ENCODE measurements around the gene RASAL2.

DNA sequence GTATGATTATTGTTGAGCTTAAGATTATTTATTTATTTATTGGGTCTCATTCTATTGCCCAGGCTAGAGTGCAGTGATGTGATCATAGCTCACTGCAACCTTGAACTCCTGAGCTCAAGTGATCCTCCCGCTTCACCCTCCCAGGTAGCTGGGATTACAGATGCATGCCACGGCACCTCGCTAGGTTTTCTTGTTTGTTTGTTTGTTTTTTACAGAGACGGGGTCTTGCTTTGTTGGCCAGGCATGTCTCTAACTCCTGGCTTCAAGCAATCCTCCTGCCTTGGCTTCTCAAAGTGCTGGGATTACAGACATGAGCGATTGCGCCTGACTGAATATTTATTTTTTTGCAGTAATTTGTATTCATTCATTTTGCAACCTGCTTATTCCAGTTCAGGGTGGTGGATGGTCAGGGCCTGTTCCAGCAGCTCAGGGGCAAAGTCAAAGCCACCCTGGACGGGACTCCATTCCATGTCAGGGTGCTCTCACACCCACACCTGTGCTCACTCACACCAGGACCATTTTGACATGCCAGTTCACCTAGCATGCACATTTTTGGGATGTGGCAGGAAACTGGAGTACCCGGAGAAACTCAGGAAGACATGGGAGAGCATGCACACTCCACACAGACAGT lies 29.6 kb upstream of the RASAL2 start:
- no peak for TF ChIP-seq CTCF (IDR thresholded peaks at IDR 0.05)
- no peak for TF ChIP-seq POLR2AphosphoS5 (IDR thresholded peaks at IDR 0.05)
